Skin epidermis (tissue), 12 donors: ENCODE data around the gene GPX5.
"Not testable (repeated sequence)": the region's sequence is repeated elsewhere in the genome, so short reads cannot be mapped to it uniquely, and the experiment has no call there.

ENCODE experiments used
- H3K27ac ChIP-seq, 21 experiments: fragments of 200-600 bp; sonication (generic) in 11 of 21; one replicate each; pipeline ENCODE4 v1.5.0; 2020; ENCODE audit warnings: mild to moderate bottlenecking in 3 of 21, inconsistent platforms in 2 of 21, moderate library complexity in 2 of 21
- H3K4me3 ChIP-seq, 7 experiments: fragments of 200-600 bp; sonication (generic) in 2 of 7; one replicate each; pipeline ENCODE4 v1.5.0; 2020; ENCODE audit warnings: inconsistent platforms in 2 of 7, mild to moderate bottlenecking in 2 of 7, moderate library complexity in 1 of 7

Gene GPX5

GRCh38 chr6:28511628-28512300 is 13.9 kb upstream of the GPX5 start:
- Histone ChIP-seq H3K27ac (no peak overlapping the region), H3K4me3 (no peak overlapping the region)

DNA sequence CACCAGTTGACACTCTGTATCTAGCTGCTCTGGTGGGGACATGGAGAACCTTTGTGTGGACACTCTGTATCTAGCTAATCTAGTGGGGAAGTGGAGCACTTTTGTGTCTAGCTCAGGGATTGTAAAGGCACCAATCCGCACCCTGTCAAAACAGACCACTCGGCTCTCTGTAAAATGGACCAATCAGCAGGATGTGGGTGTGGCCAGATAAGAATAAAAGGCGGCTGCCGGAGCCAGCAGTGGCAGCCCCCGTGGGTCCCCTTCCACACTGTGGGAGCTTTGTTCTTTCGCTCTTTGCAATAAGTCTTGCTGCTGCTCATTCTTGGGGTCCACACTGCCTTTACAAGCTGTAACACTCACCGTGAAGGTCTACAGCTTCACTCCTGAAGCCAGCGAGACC is 13.3 kb upstream of the GPX5 start:
- not testable (repeated sequence) for H3K4me3 ChIP-seq

GRCh38 chr6:28515676-28516075 is 10.0 kb upstream of the GPX5 start, which contains the start of gene GPX6:
Gene GPX6 (minus strand): TSS chr6:28515793. CDS start chr6:28515743, 50 bp downstream.
- no peak within 1 kb of the TSS for H3K27ac ChIP-seq
- no peak within 1 kb of the TSS for H3K4me3 ChIP-seq

More for the DNA sequence above, 13.3 kb upstream of the GPX5 start:
- not testable (repeated sequence) for H3K27ac ChIP-seq

DNA sequence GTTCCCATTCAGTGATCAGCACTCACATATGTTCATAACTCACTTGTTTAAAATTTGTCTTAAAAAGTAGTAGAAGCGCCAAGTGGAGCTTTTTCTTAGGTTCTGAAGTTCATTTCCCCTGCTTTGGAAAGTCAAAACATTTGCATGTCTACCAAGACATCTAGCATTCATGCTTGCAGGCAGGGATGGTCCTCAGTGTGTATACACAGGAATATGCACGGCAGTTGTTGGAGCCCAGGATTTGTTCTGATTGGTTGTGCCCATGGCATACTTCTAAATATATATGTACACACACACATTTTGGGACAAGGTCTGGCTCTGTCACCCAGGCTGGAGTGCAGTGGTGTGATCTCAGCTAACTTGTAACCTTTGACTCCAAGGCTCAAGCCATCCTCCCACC is 7.7 kb upstream of the GPX5 start:
- Histone ChIP-seq H3K4me3 (no peak overlapping the region), H3K27ac (no peak overlapping the region)

GRCh38 chr6:28522594-28523240 is 3.0 kb upstream of the GPX5 start:
- no peak overlapping the region for H3K4me3 ChIP-seq
- no peak overlapping the region for H3K27ac ChIP-seq

DNA sequence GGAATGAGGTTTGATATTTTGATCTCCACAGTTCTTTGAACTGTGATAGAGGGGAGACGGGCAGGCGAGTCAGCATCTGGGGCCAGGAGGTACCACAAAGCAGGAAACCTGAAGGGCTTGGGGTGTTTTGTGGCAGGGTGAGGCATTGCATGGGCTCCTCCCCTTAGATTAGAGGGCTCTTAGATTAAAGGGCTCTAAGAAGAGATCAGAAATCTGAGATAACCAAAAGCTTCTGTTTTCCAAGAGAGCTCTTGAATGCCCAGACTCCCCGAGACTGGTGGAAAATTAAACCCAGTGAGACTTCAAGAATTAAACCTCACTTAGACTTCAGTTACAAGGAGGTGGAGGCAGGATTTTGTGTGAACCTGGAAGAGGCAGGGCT is 2.4 kb upstream of the GPX5 start:
- Histone ChIP-seq H3K27ac (no peak overlapping the region), H3K4me3 (no peak overlapping the region)

DNA sequence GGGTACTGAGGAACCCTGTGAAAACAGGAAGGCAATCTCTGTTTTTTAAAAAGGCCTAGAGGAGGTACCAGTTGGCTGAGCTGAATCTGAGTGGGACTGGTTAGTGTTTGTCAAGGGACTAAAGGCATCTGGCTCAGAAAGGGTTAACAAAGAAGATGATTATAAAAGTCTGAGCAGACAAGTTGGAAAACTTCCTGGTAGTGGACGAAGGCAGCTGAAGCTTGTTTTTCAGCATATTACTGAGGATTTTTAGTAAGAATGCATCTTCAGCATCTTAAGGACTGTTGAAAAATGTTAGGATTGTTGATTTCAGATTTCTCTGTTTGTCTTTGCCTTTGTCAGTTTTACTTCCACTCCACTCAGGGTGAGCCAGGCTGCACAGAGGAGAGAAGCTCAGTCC is 5.1 kb downstream of the GPX5 start:
- no peak overlapping the region for H3K27ac ChIP-seq
- no peak overlapping the region for H3K4me3 ChIP-seq

DNA sequence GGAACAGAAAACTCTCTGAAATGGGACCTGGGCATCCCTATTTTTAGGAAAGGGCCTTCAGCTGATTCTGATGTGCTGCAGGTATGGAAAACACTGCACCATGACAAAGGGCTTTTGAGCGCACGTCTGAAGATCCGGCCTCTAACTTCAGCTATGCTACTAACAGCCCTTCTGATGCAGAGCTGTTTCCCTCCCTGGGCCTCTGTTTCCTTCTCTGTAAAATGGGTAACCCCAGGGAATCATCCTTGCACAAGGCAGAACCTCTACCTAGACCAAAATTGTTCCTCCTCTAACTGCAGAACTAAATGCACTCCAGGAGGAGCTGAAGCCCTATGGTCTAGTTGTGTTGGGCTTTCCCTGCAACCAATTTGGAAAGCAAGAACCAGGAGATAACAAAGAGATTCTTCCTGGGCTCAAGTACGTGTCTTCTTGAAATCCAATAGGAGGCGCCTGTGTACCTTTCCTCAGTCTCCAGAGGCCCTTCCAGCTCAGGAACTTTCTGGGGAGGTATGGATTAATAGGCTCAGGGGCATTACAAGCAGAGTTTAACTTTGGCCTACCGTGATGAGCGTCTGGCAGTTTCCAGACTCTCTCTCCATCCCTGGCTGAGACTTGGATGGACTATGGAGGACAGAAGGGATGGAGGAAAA is 5.9 kb downstream of the GPX5 start:
- H3K27ac ChIP-seq = no peak overlapping the region
- no peak overlapping the region for H3K4me3 ChIP-seq

DNA sequence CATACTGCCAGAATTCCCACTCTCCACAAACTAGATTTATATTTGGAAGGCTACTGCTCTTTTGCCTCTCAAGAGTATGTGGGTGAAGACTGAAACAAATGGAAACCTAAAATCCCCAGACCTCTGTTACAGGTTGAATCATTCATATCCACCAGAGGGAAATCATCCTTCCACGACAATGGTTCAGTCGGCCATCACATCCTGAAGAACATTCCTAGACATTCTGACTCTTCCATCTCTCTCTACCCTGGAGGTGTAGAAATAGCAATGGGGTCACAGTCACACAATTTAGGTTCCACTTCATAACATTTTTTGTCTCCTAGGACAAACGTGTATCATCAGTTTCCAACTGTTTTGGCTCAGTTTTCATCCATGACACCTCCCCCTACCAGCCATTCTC is 8.6 kb downstream of the GPX5 start:
- no peak overlapping the region for H3K27ac ChIP-seq

GRCh38 chr6:28534875-28535274 is 9.2 kb downstream of the GPX5 start:
- H3K4me3 ChIP-seq = no peak overlapping the region

More for the DNA sequence above, 8.6 kb downstream of the GPX5 start:
- H3K4me3 ChIP-seq = no peak overlapping the region

GRCh38 chr6:28537065-28537464 is 11.4 kb downstream of the GPX5 start:
- H3K27ac ChIP-seq = no peak overlapping the region
- H3K4me3 ChIP-seq = peak overlapping the region in 1 of 7 experiments; percentile 8

More at GRCh38 chr6:28534875-28535274, 9.2 kb downstream of the GPX5 start:
- H3K27ac ChIP-seq = no peak overlapping the region

- Histone ChIP-seq H3K4me3 (peak overlapping the region in 1 of 7 experiments; percentile 8), H3K27ac (no peak overlapping the region)
Observed at GRCh38 chr6:28537509-28538140, 11.9 kb downstream of the GPX5 start.

GRCh38 chr6:28541996-28542395 is 16.3 kb downstream of the GPX5 start:
- no peak overlapping the region for H3K4me3 ChIP-seq

DNA sequence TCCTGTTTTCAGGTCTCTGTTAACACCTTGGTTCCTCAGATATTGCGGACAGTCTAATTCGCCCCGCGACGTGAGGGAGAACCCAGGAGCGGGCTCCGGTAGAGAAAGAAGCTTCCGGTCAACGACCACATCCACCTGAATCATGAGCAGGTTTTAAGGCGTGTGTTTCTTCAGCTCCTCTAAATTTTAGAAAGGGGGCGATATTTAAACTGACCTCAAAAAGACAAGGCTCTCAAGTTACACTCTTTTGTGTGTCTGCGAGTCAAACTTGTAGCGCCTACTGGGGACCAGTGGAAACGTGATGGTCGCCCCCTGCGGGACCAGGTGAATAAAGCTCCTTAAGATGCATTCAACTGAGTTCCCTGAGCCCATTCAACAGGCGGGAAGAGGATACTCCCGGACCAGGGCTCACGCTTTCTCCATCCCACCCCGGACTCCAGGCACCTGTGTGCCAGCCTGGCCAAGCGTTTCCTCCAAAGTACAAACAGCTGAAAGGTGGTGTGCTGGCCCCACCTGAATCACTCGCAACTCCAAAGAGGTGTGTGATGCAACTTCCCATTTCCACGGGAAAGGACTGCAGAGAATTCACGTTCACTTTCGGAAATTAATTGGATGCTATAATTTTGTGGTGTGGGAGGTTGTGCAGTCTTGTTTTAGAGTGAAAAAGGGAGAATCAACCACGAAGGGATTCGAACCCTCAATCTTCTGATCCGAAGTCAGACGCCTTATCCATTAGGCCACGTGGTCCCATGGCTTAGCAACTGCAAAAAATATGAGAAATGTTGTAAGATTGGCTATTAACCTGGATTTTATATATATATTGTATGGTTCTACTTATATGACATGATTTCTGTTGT is 17.0 kb downstream of the GPX5 start:
- no peak overlapping the region for H3K27ac ChIP-seq
- peak overlapping the region in 1 of 7 experiments; percentile 15 for H3K4me3 ChIP-seq

More at GRCh38 chr6:28541996-28542395, 16.3 kb downstream of the GPX5 start:
- no peak overlapping the region for H3K27ac ChIP-seq

- no peak overlapping the region for H3K4me3 ChIP-seq
- H3K27ac ChIP-seq = no peak overlapping the region
Observed at GRCh38 chr6:28543651-28544610, 18.2 kb downstream of the GPX5 start.

- Histone ChIP-seq H3K4me3 (no peak overlapping the region), H3K27ac (no peak overlapping the region)
Observed at GRCh38 chr6:28545955-28546354, 20.3 kb downstream of the GPX5 start.

DNA sequence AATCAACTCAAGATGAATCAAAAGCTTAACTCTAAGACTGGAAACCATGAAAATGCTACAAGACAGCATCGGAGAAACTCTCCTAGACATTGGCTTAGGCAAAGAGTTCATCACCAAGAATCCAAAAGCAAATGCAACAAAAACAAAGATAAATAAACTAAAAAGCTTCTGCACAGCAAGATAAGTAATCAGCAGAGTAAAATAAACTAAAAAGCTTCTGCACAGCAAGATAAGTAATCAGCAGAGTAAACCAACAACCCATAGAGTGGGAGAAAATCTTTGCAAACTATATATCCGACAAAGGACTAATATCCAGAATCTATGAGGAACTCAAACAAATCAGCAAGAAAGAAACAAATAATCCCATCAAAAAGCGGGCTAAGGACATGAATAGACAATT is 21.3 kb downstream of the GPX5 start:
- H3K27ac ChIP-seq, H3K4me3 ChIP-seq: not testable (repeated sequence)

- Histone ChIP-seq H3K4me3 (no peak overlapping the region), H3K27ac (no peak overlapping the region)
Observed at GRCh38 chr6:28551891-28552666, 26.4 kb downstream of the GPX5 start.
